HG02763 (cell line): ENCODE measurements around the gene FCHO1.
"Not testable (repeated sequence)": the region's sequence is repeated elsewhere in the genome, so short reads cannot be mapped to it uniquely, and the experiment has no call there.

ENCODE experiments used
- ATAC-seq: cut with Tn5 transposase; IDR thresholded peaks from one replicate; pipeline ENCODE4 v1.9.1; 2021; ENCODE audit warnings: mild to moderate bottlenecking, moderate library complexity; ENCODE audit not compliant: unreplicated experiment

Gene FCHO1

DNA sequence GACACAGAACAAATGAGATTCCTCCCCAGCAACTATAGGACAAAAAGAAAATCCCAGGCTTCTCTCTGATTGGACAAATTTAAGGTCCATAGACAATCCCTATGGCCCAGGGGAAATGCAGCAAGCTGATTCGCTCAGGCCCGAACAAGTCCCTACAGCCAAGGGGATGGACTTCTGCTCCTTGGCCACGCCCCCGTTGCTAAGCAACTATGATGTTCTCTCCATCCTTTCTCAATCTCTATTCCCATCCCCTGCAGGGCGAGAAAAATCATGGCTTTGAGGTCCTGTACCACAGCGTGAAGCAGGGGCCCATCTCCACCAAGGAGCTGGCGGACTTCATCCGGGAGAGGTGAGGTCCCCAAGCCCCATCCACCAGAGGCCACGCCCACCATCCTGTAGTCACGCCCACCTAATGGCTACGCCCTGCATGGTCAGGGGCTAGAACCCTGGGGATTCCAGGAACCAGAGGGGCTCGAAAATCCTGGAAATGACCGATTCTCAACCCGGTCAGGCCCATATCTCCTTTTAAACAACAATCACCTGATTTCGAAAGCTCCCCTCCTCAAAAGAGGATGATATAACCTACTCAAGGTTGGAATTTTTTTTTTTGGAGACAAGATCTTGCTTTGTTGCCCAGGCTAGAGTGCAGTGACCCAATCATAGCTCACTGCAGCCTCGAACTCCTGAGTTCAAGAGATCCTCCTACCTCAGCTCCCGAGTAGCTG, 11.4 kb downstream of the FCHO1 start:
- ATAC-seq, result no peak

DNA sequence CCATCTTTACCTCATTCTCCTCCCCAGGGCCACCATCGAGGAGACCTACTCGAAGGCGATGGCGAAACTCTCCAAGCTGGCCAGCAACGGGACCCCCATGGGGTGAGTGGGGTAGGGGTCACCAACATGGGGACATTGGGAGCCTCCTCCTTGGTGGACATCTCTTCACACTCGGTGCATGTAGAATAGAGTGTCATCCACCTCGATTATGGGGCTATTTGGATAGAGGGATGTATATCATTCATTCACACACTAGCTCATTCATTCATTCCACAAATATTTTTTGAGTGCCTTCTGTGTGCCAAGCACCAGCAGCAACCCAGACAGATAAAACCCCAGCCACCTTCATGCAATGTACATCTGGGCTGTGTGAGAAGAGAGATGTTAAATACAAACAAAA, 13.1 kb downstream of the FCHO1 start:
- no peak for ATAC-seq

DNA sequence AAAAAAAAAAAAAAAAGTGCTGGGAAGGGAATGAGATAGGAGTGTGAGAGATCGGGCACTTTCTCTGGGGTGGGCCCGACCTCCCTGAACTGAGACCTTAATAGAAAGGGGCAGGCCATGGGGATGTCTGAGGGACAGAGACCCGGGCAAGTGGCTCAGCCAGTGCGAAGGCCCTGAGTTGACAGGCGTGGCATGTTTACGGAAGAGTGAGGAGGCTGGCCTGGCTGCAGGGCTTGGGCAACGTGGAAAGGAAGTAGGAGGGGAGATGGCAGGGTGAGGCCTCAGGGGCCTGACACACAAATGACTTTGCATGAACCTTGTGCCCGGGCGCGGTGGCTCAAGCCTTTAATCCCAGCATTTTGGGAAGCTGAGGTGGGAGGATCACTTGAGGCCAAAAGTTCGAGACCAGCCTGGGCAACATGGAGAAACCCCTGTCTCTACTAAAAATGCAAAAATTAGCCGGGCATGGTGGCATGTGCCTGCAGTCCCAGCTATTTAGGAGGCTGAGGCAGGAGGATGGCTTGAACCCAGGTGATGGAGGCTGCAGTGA, 13.9 kb downstream of the FCHO1 start:
- no peak for ATAC-seq

DNA sequence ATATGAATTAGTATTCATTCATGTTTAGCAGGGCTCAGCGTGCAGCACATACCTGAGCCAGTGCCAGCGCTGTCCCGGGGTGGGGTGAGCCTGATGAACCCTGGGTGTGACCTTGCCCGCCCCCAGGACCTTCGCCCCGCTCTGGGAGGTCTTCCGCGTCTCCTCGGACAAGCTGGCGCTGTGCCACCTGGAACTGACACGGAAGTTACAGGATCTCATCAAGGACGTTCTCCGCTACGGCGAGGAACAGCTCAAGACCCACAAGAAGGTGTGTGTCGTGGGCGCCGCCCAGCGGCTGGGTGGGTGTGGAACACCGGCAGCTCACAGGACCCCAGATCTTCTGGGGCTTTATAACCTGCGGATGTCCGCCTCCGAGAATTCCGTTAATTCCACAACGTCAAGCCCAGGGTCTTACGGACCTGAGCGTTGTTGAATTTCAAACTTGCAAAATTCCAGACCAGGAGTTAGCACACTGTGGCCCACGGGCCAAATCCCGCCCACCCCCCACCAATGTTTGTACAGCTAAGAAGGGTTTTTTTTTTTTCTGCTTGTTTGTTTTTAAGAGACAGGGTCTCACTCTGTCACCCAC, 15.4 kb downstream of the FCHO1 start:
- ATAC-seq, result no peak

DNA sequence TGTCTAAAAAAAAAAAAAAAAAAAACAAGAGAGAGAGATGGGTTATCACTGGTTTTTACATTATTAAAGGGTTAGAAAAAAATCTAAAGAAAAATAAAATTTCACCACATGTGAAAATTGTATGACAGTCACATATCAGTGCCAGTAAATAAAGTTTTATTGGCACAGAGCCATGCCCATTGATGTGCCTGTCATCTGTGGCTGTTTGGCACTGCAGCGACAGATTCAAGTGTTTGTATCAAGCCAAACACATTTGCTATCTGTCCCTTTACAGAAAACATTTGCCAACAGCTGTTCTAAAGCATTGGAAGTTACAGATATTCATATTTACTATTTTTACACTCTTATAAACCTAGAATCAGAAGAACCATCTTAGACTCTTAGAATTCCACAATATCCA, 16.3 kb downstream of the FCHO1 start:
- no peak for ATAC-seq

DNA sequence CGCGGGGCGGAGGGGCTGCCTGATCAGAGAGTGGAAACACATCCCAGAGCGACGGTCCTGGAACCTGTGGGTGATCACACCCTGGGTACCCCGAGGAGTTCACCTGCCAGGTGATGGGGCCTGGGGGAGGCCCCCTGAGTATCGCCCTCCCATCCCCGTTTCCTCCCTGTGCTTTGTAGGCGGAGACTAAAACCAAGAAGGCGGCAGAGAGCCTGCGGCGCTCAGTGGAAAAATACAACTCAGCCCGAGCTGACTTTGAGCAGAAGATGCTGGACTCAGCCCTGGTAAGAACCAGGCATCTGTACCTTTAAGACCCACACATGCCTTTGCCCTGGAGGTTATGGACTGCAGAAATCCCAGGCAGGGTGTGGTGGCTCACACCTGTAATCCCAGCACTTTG, 19.3 kb downstream of the FCHO1 start:
- ATAC-seq, result no peak

DNA sequence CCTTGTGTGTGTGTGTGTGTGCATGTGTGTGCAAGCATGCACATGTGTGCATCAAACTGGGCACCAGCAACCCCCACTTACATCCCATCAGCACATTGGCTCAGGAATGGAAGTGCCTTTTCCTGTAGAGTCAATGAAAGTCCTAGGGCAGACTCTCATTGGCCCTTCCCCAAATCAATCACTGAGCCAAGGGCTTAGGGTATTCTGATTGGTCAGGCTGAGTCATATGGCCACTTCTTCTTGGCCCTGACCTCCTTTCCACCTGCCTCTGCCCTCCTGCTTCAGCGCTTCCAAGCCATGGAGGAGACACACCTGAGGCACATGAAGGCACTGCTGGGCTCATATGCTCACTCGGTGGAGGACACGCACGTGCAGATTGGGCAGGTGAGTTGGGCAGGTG, 20.9 kb downstream of the FCHO1 start:
- no peak for ATAC-seq

DNA sequence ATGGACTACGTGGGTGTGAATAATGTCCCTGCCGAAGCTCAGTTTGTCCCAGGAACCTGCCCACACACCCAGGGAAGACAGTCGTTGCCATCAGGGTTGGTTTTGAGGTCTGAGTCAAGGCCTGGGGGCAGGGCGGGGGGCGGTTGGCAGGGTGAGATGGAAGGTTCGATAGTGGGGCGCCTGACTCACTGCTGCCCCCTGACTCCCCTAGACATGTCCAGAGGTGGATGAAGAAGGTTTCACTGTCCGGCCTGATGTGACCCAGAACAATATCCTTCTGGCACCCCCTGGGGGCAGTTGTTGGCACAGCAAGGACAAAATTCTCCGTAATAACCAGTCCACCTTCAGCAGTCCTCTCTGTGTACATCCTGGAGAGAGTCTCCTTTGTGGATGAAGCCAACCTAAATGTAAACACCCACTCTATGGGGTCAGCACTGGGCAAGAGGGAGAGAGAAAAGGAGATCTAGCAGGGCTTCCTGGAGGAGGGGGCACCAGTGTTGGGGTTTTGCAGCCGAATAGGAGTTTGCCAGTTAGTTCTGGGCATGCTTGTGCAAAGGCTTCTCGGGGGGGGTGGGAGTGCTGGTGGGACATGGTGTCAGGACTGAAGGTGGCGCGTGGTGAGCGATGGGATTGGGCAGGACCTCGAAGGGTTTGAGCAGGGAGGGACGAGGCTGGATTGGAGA, 24.1 kb downstream of the FCHO1 start:
- ATAC-seq, result no peak

DNA sequence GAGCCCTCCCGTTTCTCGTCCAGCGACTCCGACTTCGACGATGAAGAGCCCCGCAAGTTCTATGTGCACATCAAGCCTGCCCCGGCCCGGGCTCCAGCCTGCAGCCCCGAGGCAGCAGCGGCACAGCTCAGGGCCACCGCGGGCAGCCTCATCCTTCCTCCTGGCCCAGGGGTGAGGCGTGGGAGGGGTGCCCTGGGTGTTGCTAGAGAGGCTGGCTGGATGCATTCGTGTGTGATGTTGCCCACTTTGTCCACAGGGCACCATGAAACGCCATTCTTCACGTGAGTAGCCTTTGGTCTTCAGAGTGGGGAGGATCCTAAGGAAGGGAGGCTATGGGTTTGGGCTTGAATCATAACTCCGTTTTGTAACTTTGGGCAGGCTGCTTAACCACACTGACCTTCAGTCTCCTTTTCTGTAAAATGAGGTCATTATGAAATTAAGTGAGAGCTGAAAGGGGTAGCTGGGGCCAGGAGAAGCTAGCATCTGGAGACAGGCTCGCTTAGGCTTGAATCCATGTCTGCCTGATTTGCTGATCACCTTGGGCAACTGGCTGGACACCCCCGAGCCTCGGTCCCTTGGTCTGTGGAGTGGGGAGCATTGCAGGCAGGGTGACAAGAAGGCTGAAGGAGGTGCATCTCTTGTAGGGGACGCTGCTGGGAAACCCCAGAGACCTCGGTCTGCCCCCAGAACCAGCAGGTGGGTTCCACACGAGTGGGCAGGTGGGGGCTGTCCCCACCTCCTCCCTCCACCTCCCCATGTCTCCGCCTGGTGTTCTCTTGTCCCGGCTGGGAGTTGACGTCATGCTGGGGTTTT, 24.9 kb downstream of the FCHO1 start:
- ATAC-seq, result peak; percentile 80

DNA sequence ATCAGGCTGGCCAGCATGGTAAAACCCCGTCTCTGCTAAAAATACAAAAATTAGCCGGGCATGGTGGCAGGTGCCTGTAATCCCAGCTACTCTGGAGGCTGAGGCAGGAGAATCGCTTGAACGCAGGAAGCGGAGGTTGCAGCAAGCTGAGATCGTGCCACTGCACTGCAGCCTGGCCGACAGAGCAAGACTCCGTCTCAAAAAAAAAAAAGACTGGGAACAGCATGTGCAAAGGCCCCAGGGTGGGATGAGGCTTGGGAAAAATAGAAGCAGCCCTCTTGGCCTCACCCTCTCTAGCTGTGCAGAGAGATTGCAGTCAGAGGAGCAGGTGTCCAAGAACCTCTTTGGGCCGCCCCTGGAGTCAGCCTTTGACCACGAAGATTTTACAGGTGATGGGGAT, 26.6 kb downstream of the FCHO1 start:
- not testable (repeated sequence) for ATAC-seq

DNA sequence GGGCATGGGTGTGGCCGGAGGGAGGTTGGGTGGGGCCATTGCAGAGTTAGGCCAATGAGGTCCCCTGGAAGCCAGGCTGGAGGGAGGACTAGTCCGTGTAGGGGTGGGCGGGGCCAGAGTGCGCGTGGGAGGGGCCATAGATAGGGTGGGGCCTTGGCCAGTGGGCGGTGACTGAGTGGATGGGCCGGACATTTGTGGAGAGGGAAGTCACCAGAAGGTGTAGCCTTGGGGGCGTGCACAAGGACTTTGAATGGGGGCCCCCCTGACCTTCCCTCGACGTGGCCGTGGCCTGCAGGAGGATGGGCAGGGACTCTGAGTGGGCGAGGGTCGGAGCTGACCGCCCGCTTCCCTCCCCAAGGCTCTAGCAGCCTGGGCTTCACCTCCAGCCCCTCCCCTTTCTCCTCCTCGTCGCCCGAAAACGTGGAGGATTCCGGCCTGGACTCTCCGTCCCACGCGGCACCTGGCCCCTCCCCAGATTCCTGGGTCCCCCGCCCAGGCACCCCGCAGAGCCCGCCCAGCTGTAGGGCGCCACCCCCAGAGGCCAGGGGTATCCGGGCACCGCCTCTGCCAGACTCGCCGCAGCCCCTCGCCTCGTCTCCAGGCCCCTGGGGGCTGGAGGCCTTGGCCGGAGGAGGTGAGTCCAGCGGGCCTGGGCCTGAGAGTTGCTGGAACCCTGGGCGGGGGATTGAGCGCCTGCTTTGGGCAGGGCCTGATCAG, 27.1 kb downstream of the FCHO1 start:
- no peak for ATAC-seq

DNA sequence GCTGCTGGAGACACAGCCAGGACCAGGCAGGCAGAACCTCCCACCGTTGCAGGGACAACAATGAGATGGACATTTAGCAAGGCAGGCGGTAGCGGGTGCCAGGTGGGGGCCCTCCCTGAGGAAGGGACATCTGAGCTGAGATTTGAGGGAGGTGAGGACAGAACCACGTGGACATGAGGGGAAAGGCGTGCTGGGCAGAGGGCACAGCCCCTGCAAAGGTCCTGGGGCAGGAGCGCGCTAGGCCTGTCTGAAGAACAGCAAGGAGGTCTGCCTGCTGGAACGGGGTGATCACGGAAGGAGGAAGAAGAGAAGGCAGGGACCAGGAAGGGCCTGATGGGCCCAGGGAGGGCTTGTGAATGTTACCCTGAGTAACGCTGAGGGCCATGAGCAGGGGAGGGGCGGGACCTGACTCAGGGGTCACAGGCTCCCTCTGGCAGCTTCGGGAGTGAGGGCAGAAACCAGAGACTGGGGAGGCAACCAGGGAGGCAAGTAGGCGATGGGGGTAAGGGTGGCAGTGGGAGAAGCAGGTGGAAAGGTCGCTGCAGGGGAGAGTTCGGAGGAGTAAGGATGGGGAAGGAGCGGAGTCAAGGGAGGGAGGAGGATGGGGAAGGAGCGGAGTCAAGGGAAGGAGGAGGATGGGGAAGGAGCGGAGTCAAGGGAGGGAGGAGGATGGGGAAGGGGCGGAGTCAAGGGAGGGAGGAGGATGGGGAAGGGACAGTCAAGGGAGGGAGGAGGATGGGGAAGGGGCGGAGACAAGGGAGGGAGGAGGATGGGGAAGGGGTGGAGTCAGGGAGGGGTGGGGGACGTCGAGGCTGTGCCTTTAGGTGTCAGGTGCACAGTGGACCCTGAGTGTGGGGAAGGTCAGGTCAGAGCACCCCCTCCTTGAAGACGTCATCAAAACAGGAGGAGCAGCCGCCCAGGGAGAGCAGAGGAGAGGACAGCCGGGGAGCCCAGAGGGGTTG, 28.0 kb downstream of the FCHO1 start:
- no peak for ATAC-seq

DNA sequence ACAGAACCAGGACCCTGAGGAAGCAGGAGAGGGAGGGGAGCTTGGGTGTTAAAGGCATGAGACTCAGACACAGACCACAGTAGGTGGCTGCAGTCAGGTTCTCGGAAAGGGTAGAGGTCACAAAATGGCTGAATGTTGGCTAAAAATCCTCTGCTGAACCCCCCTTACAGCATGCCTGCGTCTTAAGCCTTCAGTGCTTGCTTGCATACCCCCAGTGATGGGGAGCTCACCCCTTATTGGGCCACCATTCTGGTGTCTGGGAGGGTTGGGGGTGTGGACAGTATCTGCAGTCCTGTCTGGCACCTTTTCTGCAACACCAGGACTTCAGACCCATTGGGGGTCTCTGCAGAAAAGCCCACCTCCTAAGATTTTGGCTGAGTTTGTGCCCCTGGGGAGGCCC, 29.5 kb downstream of the FCHO1 start:
- no peak for ATAC-seq

DNA sequence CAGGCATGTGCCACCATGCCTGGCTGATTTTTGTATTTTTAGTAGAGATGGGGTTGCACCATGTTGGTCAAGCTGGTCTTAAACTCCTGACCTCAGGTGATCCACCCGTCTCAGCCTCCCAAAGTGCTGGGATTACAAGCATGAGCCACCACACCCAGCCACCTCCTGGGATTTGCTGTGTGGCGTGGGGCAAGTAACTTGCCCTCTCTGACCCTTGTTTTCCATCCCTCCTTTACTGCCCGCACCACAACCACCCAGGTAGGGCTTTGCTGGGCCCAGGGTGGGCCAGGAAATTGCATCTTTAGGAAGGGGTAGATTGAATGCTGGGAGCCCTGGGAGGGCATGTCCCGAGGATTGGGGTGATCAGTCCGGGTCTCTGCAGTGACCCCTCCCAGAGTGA, 32.4 kb downstream of the FCHO1 start:
- ATAC-seq, result not testable (repeated sequence)

DNA sequence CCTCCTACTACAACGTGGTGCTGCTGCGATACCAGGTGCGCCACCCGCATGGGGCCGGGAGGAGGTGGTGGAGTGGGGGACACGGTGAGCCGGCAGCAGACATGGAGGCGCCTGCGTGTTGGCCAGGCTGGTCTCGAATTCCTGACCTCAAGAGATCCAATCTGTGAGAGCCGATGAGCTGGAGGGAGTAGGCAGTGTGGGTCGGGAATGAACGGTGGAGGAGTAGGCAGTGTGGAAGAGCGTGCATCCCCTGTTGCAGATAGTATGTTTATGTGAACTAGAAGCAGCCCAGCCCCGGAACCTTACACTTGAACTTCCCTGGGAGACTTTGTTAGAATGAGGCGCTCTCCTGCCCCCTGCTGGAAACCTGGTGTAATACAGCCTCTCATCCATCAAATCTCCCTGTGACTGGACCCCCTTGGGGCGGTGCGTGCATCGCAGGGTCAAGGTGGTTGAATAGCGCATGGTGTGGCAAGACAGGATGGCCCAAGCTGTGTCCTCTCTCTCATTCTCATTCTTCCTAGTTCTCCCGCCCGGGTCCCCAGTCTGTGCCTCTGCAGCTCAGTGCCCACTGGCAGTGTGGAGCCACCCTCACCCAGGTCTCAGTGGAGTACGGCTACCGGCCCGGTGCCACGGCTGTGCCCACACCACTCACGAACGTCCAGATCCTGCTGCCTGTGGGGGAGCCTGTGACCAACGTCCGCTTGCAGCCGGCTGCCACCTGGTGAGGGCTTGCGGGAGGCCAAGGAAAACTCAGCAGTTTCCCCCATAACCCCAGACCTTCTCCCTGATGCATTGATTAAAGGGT, 33.1 kb downstream of the FCHO1 start:
- ATAC-seq, result no peak

DNA sequence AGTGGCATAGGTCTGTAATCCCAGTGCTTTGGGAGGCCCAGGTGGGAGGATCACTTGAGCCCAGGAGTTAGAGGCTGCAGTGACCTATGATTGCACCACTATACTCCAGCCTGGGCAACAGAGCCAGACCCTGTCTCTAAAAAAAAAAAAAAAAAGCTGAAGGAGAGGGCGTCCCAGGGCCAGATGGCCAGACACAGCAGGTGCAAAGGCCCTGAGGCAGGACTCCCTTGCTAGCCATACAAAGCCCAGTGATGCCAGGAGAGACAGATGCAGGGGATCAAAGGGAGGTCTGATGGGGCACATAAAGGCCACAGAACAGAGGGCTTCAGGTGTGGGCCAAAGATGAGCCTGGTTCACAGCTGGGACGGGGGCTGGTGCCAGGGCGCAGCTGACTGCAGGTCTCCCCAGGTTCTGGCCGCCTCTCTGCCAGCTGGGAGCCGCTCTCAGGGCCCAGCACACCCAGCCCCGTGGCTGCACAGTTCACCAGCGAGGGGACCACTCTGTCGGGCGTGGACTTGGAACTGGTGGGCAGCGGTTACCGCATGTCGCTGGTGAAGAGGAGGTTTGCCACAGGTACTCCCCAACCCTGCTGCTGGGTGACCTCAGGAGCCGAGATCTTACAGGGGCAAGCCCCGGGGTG, 36.1 kb downstream of the FCHO1 start:
- no peak for ATAC-seq

DNA sequence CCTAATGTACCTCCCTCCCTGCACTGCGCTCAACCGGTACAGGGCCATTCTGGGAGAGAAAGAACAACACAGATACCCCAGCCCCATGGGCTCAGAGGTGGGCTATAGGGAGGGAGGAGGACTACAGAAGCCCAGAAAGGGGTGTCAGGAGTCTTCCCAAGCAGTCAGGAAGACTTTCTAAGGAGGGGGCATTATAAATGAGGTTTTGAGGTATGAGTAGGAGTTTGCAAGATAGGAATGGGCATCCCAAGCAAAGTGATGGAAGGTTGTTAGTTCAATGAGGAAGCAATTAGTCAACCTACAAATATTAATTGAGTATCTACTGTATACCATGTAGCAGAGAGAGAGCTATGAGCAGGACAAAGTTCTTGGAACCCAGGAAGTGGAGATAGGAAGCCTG, 37.4 kb downstream of the FCHO1 start:
- no peak for ATAC-seq
